Measurements from ENCODE around the gene PRKCA. TPM values are rescaled to one million over a fixed set of nuclear protein-coding genes. Genes with fewer than 3 reads are reported as not detected.

The PRKCA gene
- total and polyA plus RNA-seq, 10 of the 15 experiments (the other 5 are each of a cell fraction or from before 2014, with no cell fraction given): 0.11 to 14.6 (median 0.72) TPM

DNA sequence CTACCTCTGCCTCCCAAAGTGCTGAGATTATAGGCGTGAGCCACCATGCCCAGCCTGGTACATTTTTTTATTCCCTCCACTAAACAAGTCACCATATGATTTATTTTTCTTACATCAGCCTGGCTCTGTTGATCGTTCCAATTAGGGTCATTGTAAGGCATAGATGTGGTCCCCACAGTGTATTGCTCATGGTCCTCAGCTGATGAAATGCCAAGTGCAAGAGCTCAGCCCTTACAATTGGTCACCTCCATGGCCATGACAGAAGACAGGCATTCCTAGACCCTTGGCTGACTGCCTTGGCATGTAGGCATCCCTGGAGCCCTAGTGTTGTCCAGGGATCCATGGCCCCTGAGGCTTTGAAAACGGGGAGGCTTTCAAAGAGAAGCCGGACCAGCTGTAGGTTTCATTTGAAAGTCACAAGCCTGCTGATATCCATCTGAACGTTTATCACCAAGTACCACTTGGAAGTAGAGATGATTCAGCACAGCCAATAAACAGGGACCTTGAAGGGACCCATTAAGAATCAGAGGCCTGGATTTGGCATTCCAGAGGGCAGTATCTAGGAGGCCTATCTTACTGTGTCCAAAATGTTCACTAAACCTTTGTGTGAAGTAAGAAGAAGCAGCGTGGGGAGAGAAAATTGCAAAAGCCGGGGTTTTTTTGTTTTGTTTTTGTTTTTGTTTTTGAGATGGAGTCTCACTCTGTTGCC is 20.6 kb upstream of the PRKCA start (continued):
- TF ChIP-seq HDAC2 (IDR thresholded peaks at IDR 0.05): no peak
- no peak for TF ChIP-seq POLR2AphosphoS2 (IDR thresholded peaks at IDR 0.05; ENCODE audit: low read depth, low read length)

- Histone ChIP-seq H3K4me3 (no peak overlapping the region), H3K4me1 (ENCODE audit: control insufficient read depth, insufficient read depth, low read length) (no peaks in the 10 kb centered on the region), H4K20me1 (ENCODE audit: control insufficient read depth, insufficient read depth) (no peaks in the 10 kb centered on the region), H3K9me3 (replicated peaks; ENCODE audit: control insufficient read depth, insufficient read depth, low read length) (no peaks in the 10 kb centered on the region), H3K27me3 (replicated peaks in 1 of 2; ENCODE audit: control insufficient read depth in 2 of 2, insufficient read depth in 2 of 2, low read length in 1 of 2) (peaks cover 0 to 2% of the 10 kb centered on the region in 2 experiments; a peak in 1 of 4 replicates), H3K36me3 (ENCODE audit: control insufficient read depth in 2 of 2, insufficient read depth in 2 of 2, low read length in 1 of 2) (no peaks in the 10 kb centered on the region), H3K4me2 (ENCODE audit: control insufficient read depth, insufficient read depth) (no peak overlapping the region), H3K9ac (ENCODE audit: control insufficient read depth, insufficient read depth, low read length) (no peak overlapping the region), H2AFZ (ENCODE audit: control insufficient read depth, low read depth, low read length) (no peak overlapping the region), H3K79me2 (ENCODE audit: control insufficient read depth, insufficient read depth, low read length) (no peaks in the 10 kb centered on the region), H3K27ac (ENCODE audit: control insufficient read depth, insufficient read depth) (no peak overlapping the region)
- TF ChIP-seq SP1 (IDR thresholded peaks at IDR 0.05; ENCODE audit: low read depth, low read length) (no peak), TCF3 (IDR thresholded peaks at IDR 0.05; ENCODE audit: borderline replicate concordance, insufficient read depth, low read depth, low read length) (no peak), HDAC6 (IDR thresholded peaks at IDR 0.05; ENCODE audit: unreplicated experiment) (no peak), MEF2A (IDR thresholded peaks at IDR 0.05; ENCODE audit: insufficient read depth, low read depth, low read length) (no peak), IRF4 (IDR thresholded peaks at IDR 0.05; ENCODE audit: low read depth, low read length) (no peak), EZH2 (IDR thresholded peaks at IDR 0.05; ENCODE audit: borderline replicate concordance, control insufficient read depth, low read depth, low read length) (no peak), HCFC1 (IDR thresholded peaks at IDR 0.05; ENCODE audit: low read length) (no peak), CHD1 (IDR thresholded peaks at IDR 0.05; ENCODE audit: low read depth, low read length) (no peak), E2F8 (IDR thresholded peaks at IDR 0.05; ENCODE audit: low read depth, partially characterized antibody) (no peak)
- TF ChIP-seq, protein P1, sequence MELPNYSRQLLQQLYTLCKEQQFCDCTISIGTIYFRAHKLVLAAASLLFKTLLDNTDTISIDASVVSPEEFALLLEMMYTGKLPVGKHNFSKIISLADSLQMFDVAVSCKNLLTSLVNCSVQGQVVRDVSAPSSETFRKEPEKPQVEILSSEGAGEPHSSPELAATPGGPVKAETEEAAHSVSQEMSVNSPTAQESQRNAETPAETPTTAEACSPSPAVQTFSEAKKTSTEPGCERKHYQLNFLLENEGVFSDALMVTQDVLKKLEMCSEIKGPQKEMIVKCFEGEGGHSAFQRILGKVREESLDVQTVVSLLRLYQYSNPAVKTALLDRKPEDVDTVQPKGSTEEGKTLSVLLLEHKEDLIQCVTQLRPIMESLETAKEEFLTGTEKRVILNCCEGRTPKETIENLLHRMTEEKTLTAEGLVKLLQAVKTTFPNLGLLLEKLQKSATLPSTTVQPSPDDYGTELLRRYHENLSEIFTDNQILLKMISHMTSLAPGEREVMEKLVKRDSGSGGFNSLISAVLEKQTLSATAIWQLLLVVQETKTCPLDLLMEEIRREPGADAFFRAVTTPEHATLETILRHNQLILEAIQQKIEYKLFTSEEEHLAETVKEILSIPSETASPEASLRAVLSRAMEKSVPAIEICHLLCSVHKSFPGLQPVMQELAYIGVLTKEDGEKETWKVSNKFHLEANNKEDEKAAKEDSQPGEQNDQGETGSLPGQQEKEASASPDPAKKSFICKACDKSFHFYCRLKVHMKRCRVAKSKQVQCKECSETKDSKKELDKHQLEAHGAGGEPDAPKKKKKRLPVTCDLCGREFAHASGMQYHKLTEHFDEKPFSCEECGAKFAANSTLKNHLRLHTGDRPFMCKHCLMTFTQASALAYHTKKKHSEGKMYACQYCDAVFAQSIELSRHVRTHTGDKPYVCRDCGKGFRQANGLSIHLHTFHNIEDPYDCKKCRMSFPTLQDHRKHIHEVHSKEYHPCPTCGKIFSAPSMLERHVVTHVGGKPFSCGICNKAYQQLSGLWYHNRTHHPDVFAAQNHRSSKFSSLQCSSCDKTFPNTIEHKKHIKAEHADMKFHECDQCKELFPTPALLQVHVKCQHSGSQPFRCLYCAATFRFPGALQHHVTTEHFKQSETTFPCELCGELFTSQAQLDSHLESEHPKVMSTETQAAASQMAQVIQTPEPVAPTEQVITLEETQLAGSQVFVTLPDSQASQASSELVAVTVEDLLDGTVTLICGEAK (IDR thresholded peaks at IDR 0.05; ENCODE audit: borderline replicate concordance): no peak
- ChIA-PET CTCF (no interaction called here), POLR2A (no interaction called here), SMC1A (ENCODE audit: uncharacterized antibody, unreplicated experiment) (no interaction called here), RAD21 (ENCODE audit: unreplicated experiment) (no interaction called here)
- no peak for ATAC-seq
- 5% methylated on average over 6 of the region's 6 CpGs for WGBS (ENCODE audit: insufficient coverage, insufficient replicate concordance, low lambda C conversion rate, missing lambda C conversion rate)
- DNase-seq (ENCODE audit: low read depth, low spot score): no peak
- in situ Hi-C loops (cut with MboI) (no loop called here), intact Hi-C loops (cut with micrococcal nuclease; ENCODE audit: unreplicated experiment) (no loop called here)
- BruUV-seq (replicated peaks): no TSS peak
- no peak for FAIRE-seq
These were observed 19.0 kb upstream of the PRKCA start for GRCh38 chr17:66283296-66283934.

All from GM12878 (cell line).